Activated CD8-positive, alpha-beta memory T cell treated with anti-CD3 and anti-CD28 coated beads for 4 hours (primary cell): ENCODE results near the gene TRMT44.

Source experiments
- DNase-seq, 2 donors: peaks; one replicate each; pipeline ENCODE4 v3.0.0-alpha.2; 2020; ENCODE audit warnings: low read depth in 2 of 2

TRMT44 gene

GRCh38 chr4:8435656-8436121, 4.9 kb upstream of the TRMT44 start:
- no peak for DNase-seq

GRCh38 chr4:8437281-8437680, 3.3 kb upstream of the TRMT44 start:
- no peak for DNase-seq

DNA sequence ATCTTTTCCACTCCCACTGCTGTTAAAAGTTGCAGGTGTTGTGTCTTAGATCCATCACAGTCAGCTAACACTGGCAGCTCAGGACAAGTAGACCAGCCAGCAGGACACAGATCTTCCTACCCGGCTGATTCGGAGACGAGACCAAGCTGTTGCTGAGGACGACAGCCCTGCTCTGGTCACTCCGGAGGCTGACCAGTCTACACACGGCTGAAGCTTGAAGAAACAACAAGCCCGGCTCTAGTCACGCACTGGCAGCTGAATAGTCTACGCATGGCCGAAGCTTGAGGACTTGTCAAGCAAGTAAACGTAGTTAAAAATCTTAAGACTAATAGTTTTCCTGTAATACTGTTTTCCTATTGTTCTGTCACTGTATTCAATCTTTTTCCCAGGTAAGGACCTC, 1.8 kb upstream of the TRMT44 start:
- no peak for DNase-seq

- no peak for DNase-seq
Measured at GRCh38 chr4:8439168-8439567, 1.4 kb upstream of the TRMT44 start.

DNA sequence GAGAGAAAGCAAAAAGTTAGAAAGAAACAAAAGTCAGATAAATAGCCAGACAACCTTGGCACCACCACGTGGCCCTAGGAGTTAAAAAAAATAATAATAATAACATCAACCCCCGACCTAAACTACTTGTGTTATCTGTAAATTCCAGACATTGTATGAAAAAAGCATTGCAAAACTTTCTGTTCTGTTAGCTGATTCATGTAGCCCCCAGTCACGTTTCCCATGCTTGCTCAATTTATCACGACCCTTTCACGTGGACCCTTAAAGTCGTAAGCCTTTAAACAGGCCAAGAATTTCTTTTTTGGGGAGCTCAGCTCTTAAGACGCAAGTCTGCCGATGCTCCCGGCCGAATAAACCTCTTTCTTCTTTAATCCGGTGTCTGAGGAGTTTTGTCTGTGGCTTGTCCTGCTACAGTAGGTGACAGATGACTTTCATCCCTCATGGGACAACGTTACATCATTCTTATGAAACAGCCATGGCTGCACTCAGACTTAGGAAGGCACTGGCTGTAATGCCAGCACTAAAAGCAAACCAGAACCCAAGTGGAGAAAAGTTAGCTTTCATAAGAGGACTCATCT, 574 bp upstream of the TRMT44 start:
- no peak for DNase-seq

DNA sequence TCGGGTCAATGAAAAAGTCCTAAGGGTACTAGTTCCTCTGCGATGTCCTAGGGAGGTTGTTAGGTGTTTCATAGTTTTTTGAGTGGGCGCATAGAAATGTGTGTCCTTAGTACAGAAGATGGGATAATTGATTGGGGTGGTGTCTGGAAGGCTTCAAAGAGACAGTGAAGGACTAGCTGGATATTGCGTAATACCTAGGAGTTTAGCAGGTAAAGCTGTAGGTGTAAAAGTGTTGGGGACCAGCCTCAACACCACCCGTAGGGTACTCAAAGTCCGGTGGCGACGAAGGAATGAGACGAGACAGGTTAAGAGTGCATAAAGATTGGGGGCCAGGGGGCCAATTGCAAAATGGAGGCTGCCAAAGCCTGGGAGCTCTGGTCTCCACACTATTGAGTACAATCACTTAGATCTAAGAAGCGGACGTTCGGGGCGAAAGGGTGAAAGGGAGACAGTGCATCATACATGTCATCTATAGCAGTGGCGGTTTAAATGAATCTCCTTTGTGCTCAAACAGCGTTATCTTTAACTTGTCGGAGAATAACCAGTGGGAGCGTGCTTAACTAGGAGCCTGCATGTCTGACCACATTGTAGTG, 1.0 kb downstream of the TRMT44 start:
- DNase-seq: no peak

DNA sequence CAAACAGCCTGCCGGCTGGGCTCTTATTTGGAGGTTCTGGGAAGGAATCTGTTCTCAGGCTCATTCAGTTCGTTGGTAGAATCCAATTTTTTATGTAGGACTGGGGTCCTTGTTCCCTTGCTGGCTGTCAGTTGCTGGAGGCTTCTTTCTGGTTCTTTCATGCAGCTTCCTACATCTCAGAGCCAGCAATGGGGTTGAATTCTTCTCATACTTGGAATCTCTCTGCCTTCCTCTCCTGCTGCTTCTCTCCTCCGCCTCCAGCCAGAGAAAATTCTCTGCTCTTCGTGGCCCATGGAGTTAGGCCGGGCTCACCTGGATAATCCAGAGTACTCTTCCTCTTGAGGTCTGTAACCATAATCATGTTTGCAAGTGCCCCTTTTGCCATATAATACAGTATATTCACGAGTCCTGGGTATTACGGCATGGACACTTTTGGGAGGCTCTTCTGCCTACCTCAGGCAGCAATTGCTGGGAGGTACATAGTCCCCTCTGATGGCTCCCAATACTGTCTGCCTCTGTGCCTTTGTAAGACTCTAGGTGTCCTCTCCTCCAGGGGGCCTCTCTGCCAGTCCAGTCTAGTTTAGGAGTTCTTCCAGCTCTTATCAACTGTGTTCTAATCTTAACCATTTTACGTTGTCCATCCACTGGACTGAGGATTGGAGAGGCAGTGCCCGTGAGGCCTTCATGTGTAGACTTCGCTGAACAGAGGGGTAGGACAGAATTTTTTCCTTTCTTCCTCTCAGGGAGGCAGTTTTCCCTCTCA, 2.2 kb downstream of the TRMT44 start:
- no peak for DNase-seq

- DNase-seq: no peak
Measured at GRCh38 chr4:8443801-8444200, 3.2 kb downstream of the TRMT44 start.

DNA sequence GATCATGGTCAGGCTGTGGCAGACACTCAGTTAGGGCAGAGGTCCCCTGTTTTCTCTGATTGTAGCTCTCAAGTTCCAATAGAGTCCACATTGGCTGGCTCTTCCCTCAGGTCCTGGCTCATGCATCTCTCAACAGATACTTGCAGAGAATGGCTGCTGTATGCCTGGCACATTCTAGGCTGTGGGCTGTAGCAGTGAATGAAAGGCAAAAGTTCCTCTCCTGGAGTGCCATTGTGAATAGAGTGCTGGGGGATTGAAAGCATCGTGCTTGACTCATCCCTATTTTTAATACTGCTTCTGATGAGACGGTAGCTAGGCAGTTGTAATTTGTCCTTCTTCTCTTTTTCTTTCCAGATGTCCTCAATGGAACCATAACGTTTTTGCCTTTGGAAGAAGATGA, 5.5 kb downstream of the TRMT44 start:
- no peak for DNase-seq

DNA sequence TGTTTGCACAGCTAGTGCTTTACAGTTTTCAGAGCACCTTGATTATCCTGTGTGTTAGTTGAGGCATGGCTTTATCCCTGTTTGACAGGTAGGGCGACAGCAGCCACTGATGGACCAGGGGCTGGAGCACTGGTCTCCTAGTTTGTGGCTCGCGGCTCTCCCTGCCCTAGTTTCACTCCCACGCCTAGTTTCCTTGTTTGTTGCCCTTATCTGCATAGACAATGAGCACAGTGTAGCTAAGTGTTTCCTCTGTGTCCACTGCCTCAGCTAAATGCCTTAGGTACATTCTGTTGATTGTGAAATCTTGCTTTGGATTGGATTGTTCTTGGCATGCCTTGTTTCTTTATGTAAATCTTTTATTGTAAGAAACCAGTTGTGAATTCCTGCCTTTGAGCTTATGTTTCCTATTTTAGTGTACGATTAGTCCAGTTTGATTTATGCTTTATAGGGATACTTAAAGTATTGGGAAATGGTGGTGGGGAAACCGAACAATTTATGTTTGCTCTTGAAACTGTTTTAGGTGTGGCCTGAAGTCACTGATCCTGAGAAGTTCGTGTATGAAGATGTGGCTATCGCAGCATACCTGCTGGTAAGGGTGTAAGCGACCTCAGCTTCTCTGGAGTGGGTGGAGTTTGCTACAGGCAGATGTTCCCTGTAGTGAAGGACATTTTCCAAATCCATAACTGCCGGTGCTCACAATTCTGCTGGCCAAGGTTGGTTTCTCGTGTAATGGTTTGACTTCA, 11.0 kb downstream of the TRMT44 start:
- DNase-seq: no peak

GRCh38 chr4:8453957-8454356, 13.4 kb downstream of the TRMT44 start:
- no peak for DNase-seq

GRCh38 chr4:8457646-8458252, 17.2 kb downstream of the TRMT44 start:
- DNase-seq: no peak

DNA sequence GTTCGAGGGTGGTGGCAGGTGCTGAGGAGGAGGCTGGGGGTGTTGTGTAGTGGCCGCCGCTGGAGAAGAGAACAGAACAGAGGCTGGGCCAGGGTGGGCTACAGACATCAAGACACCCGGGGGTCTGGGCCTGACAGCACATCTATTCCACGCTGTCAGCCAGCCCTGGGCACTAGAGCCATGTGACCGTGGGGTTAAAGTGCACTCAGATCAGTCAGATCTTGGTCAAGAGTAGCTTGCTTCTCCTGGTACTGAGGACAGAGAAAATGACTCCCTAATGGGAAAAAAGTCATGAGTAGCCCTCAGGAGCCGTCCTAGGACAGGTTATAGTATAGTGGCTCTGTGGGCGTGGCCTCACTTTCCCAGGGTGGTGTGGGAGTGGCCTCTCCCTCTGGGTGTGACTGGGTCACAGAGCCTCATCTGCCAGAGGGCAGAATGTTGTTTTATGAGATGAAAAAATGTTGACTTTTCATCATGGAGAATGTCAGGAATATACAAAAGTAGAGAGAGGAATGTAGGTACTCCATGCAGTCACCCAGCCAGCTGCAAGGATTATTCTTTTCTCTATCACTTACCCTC, 19.4 kb downstream of the TRMT44 start:
- DNase-seq: no peak

DNA sequence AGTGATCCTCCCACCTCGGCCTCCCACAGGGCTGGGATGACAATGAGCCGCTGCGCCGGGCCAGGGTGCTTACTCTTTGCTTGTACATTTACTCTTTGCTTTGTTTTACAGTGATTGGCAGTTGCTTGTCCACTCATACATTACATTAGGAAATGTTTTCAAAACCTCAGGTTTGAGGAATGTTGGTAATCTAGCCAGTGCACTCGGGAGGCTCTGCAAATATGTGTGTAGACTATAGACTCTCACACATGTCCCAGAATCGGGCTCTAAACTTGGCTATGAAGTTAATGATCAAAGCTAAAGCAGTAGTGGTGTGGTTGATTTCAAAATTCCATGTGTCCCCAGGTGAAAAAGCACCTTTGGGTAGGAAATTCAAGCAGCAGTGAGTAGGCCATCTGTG, 20.5 kb downstream of the TRMT44 start:
- DNase-seq: no peak

DNA sequence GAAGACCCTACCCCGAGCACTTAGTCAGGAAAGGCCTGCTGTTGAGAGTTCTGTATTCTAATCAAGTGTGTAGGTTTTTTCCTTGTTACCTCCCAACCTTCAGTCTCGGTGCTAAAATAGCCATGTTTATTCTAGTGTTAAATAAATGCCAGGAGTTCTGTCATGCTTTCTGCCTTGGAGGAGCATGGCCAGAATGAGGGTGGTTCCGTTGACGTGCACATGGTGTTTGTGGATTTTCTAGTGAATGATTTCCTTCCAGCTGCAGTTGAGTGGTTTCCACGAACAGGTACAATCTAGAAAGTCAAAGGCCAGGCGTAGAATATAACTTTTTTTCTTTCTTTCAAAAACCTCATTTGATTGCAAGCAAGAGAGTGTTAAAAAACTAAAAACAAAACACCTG, 21.0 kb downstream of the TRMT44 start:
- DNase-seq: no peak

GRCh38 chr4:8463811-8464210, 23.2 kb downstream of the TRMT44 start:
- DNase-seq: no peak

- DNase-seq: no peak
Measured at GRCh38 chr4:8464381-8464780, 23.8 kb downstream of the TRMT44 start.

DNA sequence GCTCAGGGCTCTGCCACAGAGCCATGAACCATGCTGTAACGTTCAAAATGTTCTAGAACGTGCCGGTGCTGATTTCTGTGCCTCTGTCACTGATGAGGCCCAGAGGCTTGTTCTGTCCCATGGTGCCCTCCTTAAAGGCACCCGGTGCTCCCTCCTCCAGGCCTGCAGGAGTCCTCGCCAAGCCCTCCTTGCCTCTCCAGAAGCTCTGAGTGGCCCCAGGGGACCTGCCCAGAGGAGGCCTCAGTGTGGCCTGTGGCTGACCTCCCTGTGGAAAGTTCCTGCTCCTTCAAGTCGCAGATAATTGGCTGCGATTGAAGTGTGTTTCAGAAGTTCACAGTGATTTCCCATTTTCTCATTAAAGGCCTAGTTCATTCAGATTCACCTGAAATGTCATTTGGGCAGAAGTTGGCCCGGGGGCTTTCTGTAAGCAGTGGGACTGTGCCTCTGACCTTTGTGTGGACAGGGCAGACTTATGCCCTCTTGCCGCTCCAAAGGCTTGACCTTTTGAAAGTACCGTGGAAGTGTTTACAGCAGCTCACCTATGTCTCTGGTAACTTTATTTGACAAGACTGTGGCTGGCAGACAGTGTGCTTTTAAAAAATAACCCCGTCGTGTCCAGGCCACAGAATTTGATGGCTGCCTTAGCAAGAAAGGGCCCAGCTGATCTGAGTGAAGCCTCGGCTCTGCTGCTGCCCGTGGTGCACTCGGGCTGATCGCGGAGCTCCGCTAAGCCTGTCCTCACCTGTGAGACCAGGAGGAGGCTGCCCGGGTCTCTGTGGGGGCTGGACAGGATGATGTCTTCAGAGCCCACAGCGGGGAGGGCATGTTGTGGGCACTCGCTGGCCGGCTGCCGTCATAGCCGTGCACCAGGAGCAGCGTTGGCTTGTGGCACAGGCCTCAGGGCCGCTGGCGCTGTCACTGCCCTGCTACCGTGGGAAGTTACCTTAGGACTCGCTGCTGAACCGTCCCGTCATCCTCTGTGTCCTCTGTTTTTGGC, 25.3 kb downstream of the TRMT44 start:
- DNase-seq: no peak

DNA sequence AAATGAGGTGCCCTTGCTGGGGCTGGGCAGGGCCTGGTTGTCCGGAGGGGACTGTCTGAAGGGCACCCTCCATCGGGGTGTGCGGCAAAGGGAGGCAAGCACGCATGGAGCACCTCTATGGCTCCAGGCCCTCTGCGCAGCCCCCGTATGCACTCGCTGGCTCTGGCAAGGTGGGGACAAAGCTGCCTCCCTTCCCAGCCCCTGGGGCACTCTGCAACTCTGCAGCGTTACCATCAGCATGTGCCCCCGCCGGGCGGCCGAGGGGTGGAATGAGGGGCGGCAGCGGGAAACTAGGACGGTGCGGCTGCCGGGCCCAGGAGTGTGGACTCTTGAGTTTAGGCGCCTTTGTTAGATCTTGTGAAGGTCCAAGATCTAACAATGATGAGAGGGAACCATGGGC, 26.4 kb downstream of the TRMT44 start:
- DNase-seq: no peak

GRCh38 chr4:8468746-8469535, 28.4 kb downstream of the TRMT44 start:
- no peak for DNase-seq
